ENCODE results near the gene CHST11.

DNA sequence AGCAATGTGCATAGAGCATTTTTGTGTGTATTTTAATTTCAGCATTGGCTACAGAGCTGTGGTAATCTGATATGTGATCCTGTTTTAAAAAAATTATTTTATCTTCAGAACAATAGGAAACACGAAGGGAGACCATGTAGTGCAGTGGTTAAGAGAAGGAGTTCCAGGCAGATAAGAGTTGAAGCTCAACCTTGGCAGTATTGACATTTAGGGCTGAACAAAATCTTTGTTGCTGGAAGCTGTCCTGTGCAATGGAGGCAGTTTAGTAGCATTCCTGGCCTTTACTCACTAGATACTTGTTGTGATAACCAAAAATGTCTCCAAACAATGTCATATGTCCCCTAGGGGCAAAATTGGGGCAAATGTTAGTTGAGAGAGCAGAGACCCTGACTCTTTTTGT lies 59.2 kb downstream of the CHST11 start:
- TF ChIP-seq ZBTB33 (IDR thresholded peaks at IDR 0.05) (no peak), ATF2 (IDR thresholded peaks at IDR 0.05; ENCODE audit: low read length) (no peak), NFXL1 (IDR thresholded peaks at IDR 0.05; ENCODE audit: borderline replicate concordance) (no peak), RFX5 (IDR thresholded peaks at IDR 0.05; ENCODE audit: low read depth, low read length) (no peak), MEF2B (IDR thresholded peaks at IDR 0.05; ENCODE audit: partially characterized antibody, poor library complexity, severe bottlenecking) (no peak), GABPA (IDR thresholded peaks at IDR 0.05; ENCODE audit: low read depth) (no peak)
